ENCODE measurements around the gene PRPF8. TPM values are rescaled to one million over a fixed set of nuclear protein-coding genes. Genes with fewer than 3 reads are reported as not detected.

PRPF8 gene
- polyA plus RNA-seq, 4 donors, result 61.1 to 162 (median 75.0) TPM

DNA sequence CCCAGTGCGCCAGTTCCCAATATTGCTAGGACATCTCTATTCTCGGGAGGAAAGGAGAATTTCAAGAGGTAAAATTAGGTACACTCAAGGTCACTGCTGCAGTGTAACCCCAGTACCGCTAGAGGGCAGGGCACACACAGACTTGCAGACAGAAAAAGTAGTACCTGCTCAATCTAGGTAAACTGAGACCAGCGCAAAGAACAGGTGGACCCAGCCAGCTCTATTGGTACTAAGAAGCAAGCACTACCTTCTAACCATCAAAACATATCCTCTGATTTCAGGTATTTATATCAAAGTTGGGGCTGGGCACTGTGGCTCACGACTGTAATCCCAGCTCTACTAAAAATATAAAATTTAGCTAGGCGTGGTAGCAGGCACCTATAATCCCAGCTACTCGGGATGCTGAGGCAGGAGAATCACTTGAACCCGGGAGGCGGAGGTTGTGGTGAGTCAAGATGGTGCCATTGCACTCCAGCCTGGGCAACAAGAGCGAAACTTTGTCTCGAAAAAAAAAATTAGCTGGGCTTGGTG lies 36.3 kb upstream of the PRPF8 start:
- Histone ChIP-seq H3K9me3 (ENCODE audit: control insufficient read depth in 2 of 2, insufficient read depth in 1 of 2, low read depth in 1 of 2, low read length in 1 of 2) (no peaks in the 10 kb centered on the region), H3K4me1 (ENCODE audit: control insufficient read depth in 3 of 3, insufficient read depth in 2 of 3, low read depth in 1 of 3, low read length in 2 of 3) (peaks cover 4 to 22% (median 7%) of the 10 kb centered on the region in 3 donors), H3K4me3 (ENCODE audit: low read depth in 1 of 3, low read length in 3 of 3) (no peak overlapping the region), H3K27ac (ENCODE audit: low read depth in 1 of 3, low read length in 2 of 3) (no peak overlapping the region), H3K27me3 (ENCODE audit: control insufficient read depth in 3 of 3, insufficient read depth in 3 of 3, low read length in 3 of 3) (no peaks in the 10 kb centered on the region), H3K36me3 (ENCODE audit: control insufficient read depth in 3 of 3, insufficient read depth in 2 of 3, low read depth in 1 of 3, low read length in 3 of 3) (peaks cover 0 to 4% (median 0%) of the 10 kb centered on the region in 3 donors)
- WGBS, 3 donors, result 34 to 39% (median 39%) methylated on average over 11 of the region's 11 CpGs
- FAIRE-seq (no peak), DNase-seq (peak; percentile 69 to 80)

DNA sequence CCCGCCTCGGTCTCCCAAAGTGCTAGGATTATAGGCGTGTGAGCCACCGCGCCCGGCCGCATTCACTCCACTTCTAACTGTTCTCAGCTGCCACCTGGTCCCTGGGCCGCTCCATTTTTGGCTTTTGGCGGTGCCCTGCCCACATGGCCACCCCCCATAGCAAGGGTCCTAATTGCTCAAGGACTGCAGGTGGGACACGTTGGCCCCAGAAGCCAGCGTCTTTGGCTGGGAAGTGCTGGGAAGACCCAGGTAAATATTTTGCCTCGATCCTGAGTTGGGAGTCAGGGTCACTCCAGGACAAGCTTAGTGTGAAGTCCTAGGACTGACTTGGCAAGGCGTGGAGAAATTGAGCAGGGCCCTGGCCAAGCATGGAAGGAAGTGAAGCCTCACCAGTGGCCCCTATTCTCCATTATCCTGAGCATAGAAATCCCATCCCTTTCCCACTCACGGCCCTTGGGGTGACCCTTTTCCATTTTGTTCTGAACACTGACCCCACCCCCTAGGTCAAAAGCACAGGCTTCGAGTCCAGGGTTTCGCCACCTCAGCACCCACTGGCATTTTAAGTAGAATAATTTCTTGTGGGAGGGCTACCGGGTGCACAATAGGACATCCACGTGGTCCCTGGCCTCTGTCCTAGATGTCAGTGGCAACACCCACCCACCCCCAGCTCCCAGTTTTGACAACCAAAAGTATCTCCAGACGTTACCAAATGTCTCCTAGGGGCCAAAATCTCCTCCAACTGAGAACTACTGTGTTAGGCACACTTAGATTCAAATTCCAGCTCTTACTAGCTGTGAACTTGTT lies 33.9 kb upstream of the PRPF8 start:
- Histone ChIP-seq H3K27me3 (ENCODE audit: control insufficient read depth in 3 of 3, insufficient read depth in 3 of 3, low read length in 3 of 3) (no peaks in the 10 kb centered on the region), H3K4me3 (ENCODE audit: low read depth in 1 of 3, low read length in 3 of 3) (no peak overlapping the region), H3K4me1 (ENCODE audit: control insufficient read depth in 3 of 3, insufficient read depth in 2 of 3, low read depth in 1 of 3, low read length in 2 of 3) (peaks cover 0 to 26% (median 2%) of the 10 kb centered on the region in 3 donors), H3K27ac (ENCODE audit: low read depth in 1 of 3, low read length in 2 of 3) (peak overlapping the region in 1 of 3 donors; percentile 99), H3K36me3 (ENCODE audit: control insufficient read depth in 3 of 3, insufficient read depth in 2 of 3, low read depth in 1 of 3, low read length in 3 of 3) (peaks cover 0 to 8% (median 0%) of the 10 kb centered on the region in 3 donors), H3K9me3 (ENCODE audit: control insufficient read depth in 2 of 2, insufficient read depth in 1 of 2, low read depth in 1 of 2, low read length in 1 of 2) (no peaks in the 10 kb centered on the region)
- FAIRE-seq (no peak), DNase-seq (no peak)
- WGBS, 3 donors, result 77 to 81% (median 79%) methylated on average over 19 of the region's 19 CpGs

- FAIRE-seq (peak; percentile 57), DNase-seq (peak; percentile 96 to 99)
- peaks cover 0 to 22% (median 5%) of the 10 kb centered on the region in 3 donors for H3K36me3 ChIP-seq (ENCODE audit: control insufficient read depth in 3 of 3, insufficient read depth in 2 of 3, low read depth in 1 of 3, low read length in 3 of 3)
- H3K9me3 ChIP-seq (ENCODE audit: control insufficient read depth in 2 of 2, insufficient read depth in 1 of 2, low read depth in 1 of 2, low read length in 1 of 2), result no peaks in the 10 kb centered on the region
- H3K4me3 ChIP-seq (ENCODE audit: low read depth in 1 of 3, low read length in 3 of 3), result peak overlapping the region; percentile 51 to 76 (median 62)
- H3K27ac ChIP-seq (ENCODE audit: low read depth in 1 of 3, low read length in 2 of 3), result peak overlapping the region; percentile 95 to 99 (median 99)
- peaks cover 0 to 34% (median 2%) of the 10 kb centered on the region in 3 donors for H3K4me1 ChIP-seq (ENCODE audit: control insufficient read depth in 3 of 3, insufficient read depth in 2 of 3, low read depth in 1 of 3, low read length in 2 of 3)
- 0 to 1% (median 0%) methylated on average over 13 of the region's 13 CpGs for WGBS, 3 donors
- H3K27me3 ChIP-seq (ENCODE audit: control insufficient read depth in 3 of 3, insufficient read depth in 3 of 3, low read length in 3 of 3), result no peaks in the 10 kb centered on the region
Measured at GRCh38 chr17:1716912-1717695, 32.4 kb upstream of the PRPF8 start.

DNA sequence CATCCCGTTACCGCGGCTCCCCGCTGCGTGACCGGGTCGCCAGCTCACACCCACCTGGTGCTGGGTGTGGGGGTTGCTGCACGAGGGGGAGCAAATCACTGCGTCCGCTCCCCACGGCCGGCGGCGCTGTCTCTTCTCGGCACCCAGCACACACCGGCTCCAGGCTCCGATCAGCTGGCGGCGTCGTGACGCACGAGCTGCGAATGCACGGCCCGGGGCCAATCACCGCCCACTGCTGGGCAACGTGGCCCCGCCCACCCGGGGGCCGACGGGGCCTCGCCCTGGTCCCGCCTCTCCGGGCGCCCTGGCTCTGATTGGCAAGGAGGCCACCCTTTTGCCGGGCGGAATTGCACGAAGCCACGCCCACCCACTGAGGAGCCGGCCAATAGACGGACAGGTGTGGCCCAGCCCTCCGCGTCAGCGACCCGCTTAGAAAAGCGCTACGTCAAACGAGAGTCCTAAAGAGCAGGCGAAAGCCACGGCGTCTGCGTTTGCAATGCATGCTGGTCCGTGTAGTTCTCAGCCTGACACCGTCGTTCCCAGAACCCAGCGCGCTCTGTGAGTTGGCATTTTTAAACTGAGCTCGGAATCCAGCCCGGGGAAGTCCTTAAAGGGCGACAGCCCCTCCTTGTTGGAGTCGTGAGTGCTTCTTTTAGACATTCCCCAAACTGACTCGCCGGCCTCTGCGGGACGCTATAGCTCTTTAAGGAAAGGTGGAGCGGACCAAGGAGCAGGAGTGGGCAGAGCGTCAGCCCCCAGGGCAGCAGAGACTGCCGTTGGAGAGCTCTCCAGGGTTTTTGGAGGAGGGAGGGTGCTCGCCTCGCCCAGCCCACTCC lies 31.6 kb upstream of the PRPF8 start:
- DNase-seq (peak; percentile 100), FAIRE-seq (peak; percentile 47)
- peaks cover 0 to 23% (median 5%) of the 10 kb centered on the region in 3 donors for H3K36me3 ChIP-seq (ENCODE audit: control insufficient read depth in 3 of 3, insufficient read depth in 2 of 3, low read depth in 1 of 3, low read length in 3 of 3)
- WGBS, 3 donors, result 0% methylated on average over 61 to 70 of the region's 70 CpGs
- H3K27me3 ChIP-seq (ENCODE audit: control insufficient read depth in 3 of 3, insufficient read depth in 3 of 3, low read length in 3 of 3), result no peaks in the 10 kb centered on the region
- peak overlapping the region; percentile 73 to 89 (median 76) for H3K4me3 ChIP-seq (ENCODE audit: low read depth in 1 of 3, low read length in 3 of 3)
- H3K4me1 ChIP-seq (ENCODE audit: control insufficient read depth in 3 of 3, insufficient read depth in 2 of 3, low read depth in 1 of 3, low read length in 2 of 3), result peaks cover 0 to 34% (median 2%) of the 10 kb centered on the region in 3 donors
- H3K9me3 ChIP-seq (ENCODE audit: control insufficient read depth in 2 of 2, insufficient read depth in 1 of 2, low read depth in 1 of 2, low read length in 1 of 2), result no peaks in the 10 kb centered on the region
- H3K27ac ChIP-seq (ENCODE audit: low read depth in 1 of 3, low read length in 2 of 3), result peak overlapping the region; percentile 98 to 99 (median 99)

DNA sequence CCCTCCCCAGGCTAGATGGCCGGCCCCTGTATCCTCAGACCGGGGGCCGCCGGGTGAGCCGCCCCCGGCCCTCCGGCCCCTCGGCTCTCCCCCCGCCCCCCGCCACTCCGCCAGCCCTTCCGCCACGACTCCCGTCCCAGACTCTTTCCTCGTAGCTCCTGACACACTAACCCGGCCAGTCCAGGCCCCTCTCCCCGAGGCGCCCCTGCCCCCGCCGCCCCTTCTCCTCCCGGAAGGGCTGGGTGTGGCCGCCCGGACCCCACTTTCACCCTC lies 31.1 kb upstream of the PRPF8 start:
- no peaks in the 10 kb centered on the region for H3K9me3 ChIP-seq (ENCODE audit: control insufficient read depth in 2 of 2, insufficient read depth in 1 of 2, low read depth in 1 of 2, low read length in 1 of 2)
- H3K4me1 ChIP-seq (ENCODE audit: control insufficient read depth in 3 of 3, insufficient read depth in 2 of 3, low read depth in 1 of 3, low read length in 2 of 3), result peaks cover 0 to 39% (median 4%) of the 10 kb centered on the region in 3 donors
- WGBS, 3 donors, result 0 to 1% (median 0%) methylated on average over 3 to 23 of the region's 23 CpGs
- H3K36me3 ChIP-seq (ENCODE audit: control insufficient read depth in 3 of 3, insufficient read depth in 2 of 3, low read depth in 1 of 3, low read length in 3 of 3), result peaks cover 0 to 27% (median 5%) of the 10 kb centered on the region in 3 donors
- peak overlapping the region; percentile 97 to 99 (median 98) for H3K27ac ChIP-seq (ENCODE audit: low read depth in 1 of 3, low read length in 2 of 3)
- peak overlapping the region; percentile 73 to 89 (median 75) for H3K4me3 ChIP-seq (ENCODE audit: low read depth in 1 of 3, low read length in 3 of 3)
- FAIRE-seq (no peak), DNase-seq (no peak)
- H3K27me3 ChIP-seq (ENCODE audit: control insufficient read depth in 3 of 3, insufficient read depth in 3 of 3, low read length in 3 of 3), result no peaks in the 10 kb centered on the region

DNA sequence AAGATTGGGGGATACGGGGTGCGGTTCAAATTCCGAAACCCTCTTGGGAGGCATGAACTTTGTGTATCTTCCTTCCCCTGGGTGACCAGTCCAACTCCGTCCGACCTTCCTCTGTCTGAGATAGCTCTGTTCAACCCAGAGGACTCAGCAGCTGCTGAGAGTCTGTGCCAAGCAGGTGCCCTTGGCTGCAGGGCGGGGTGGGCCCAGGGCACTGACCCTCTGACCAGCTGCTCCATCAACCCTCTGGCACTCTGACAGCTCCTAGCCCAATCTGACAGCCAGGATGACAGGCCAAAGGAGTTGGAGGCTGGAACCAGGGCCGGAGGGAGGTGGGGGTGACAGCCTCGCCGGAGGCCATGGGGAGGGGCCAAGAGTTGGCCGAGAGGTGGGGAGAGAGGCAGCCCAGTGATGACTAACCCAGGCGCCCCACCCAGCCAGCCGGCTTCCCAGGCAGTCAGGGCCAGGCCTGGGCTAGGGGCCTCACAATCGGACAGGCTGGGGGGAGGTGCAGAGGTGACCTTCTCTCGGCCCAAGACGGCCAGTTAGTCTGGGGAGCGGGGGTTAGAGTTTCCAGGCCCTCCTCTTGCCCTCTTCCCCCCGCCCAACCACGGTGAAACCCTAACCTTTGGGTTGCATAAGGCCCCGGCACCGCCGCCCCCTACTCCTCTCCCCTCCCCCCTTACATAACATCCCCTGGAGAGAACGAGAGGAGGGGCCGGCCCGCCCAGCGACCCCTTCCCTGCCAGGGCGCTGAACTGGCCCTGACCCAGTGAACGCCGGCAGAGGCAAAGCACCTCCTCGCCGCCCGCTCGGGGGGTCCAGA lies 30.5 kb upstream of the PRPF8 start:
- DNase-seq (peak; percentile 89 to 90), FAIRE-seq (no peak)

DNA sequence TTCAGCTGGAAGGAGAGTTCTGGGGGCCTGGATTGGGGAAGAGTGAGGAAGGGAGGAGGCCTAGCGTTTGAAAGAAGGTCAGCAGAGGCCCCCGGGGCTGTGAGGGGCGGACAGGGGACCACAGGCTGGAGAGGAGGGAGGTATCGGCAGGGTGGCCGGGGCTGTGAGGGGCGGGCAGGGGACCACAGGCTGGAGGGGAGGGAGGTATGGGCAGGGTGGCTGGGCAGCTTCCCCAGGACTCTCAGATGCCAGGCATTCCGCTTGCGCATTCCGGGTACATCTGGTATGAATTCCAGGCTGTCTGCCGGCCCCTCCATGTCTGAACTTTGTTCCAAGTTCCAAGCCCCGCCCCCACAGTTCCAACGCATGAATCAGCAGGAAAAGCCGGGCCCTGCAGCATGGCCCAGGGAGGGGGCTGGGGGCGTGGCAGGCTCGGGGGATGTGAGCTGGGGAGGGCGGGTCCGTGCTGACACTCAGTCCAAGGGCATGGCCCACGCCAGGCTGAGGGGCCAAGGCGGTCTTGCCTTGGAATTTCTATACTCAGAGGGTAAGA lies 29.8 kb upstream of the PRPF8 start:
- DNase-seq (peak; percentile 98 to 99), FAIRE-seq (no peak)
- Histone ChIP-seq H3K36me3 (ENCODE audit: control insufficient read depth in 3 of 3, insufficient read depth in 2 of 3, low read depth in 1 of 3, low read length in 3 of 3) (peaks cover 0 to 27% (median 5%) of the 10 kb centered on the region in 3 donors), H3K27ac (ENCODE audit: low read depth in 1 of 3, low read length in 2 of 3) (peak overlapping the region; percentile 97 to 99 (median 98)), H3K4me1 (ENCODE audit: control insufficient read depth in 3 of 3, insufficient read depth in 2 of 3, low read depth in 1 of 3, low read length in 2 of 3) (peaks cover 0 to 44% (median 4%) of the 10 kb centered on the region in 3 donors), H3K27me3 (ENCODE audit: control insufficient read depth in 3 of 3, insufficient read depth in 3 of 3, low read length in 3 of 3) (no peaks in the 10 kb centered on the region), H3K9me3 (ENCODE audit: control insufficient read depth in 2 of 2, insufficient read depth in 1 of 2, low read depth in 1 of 2, low read length in 1 of 2) (no peaks in the 10 kb centered on the region), H3K4me3 (ENCODE audit: low read depth in 1 of 3, low read length in 3 of 3) (peak overlapping the region; percentile 73 to 89 (median 75))
- WGBS, 3 donors, result 6 to 17% (median 12%) methylated on average over 15 to 19 of the region's 19 CpGs

More for the DNA sequence above, 30.5 kb upstream of the PRPF8 start:
- Histone ChIP-seq H3K27ac (ENCODE audit: low read depth in 1 of 3, low read length in 2 of 3) (peak overlapping the region; percentile 97 to 99 (median 98)), H3K9me3 (ENCODE audit: control insufficient read depth in 2 of 2, insufficient read depth in 1 of 2, low read depth in 1 of 2, low read length in 1 of 2) (no peaks in the 10 kb centered on the region), H3K36me3 (ENCODE audit: control insufficient read depth in 3 of 3, insufficient read depth in 2 of 3, low read depth in 1 of 3, low read length in 3 of 3) (peaks cover 0 to 27% (median 5%) of the 10 kb centered on the region in 3 donors), H3K27me3 (ENCODE audit: control insufficient read depth in 3 of 3, insufficient read depth in 3 of 3, low read length in 3 of 3) (no peaks in the 10 kb centered on the region), H3K4me1 (ENCODE audit: control insufficient read depth in 3 of 3, insufficient read depth in 2 of 3, low read depth in 1 of 3, low read length in 2 of 3) (peaks cover 0 to 42% (median 4%) of the 10 kb centered on the region in 3 donors), H3K4me3 (ENCODE audit: low read depth in 1 of 3, low read length in 3 of 3) (peak overlapping the region; percentile 73 to 89 (median 75))
- 1 to 6% (median 3%) methylated on average over 16 to 32 of the region's 32 CpGs for WGBS, 3 donors

All from small intestine (tissue), 7 donors.